ENCODE data around the gene IL2RG.

The IL2RG gene

GRCh38 chrX:71107762-71108360 lies 3.5 kb downstream of the IL2RG start:
- peak in 1 of 3 donors; percentile 23 for DNase-seq

- no peak for DNase-seq
Observed at GRCh38 chrX:71107245-71107644, 4.1 kb downstream of the IL2RG start.

- peak; percentile 21 to 38 (median 38) for DNase-seq
Observed at GRCh38 chrX:71106427-71106826, 5.0 kb downstream of the IL2RG start, which contains the start of gene CXorf65. Gene CXorf65 (minus strand): TSS chrX:71106740. CDS start chrX:71106556, 184 bp downstream.

GRCh38 chrX:71105628-71106027 lies 5.7 kb downstream of the IL2RG start:
- DNase-seq = no peak

GRCh38 chrX:71103110-71103983 lies 8.0 kb downstream of the IL2RG start:
- peak in 1 of 3 donors; percentile 32 for DNase-seq

GRCh38 chrX:71102292-71102691 lies 9.1 kb downstream of the IL2RG start:
- DNase-seq = peak in 1 of 3 donors; percentile 24

GRCh38 chrX:71100581-71101505 lies 10.5 kb downstream of the IL2RG start:
- DNase-seq = no peak

- DNase-seq = no peak
Observed at GRCh38 chrX:71099736-71100135, 11.6 kb downstream of the IL2RG start.

- DNase-seq = no peak
Observed at GRCh38 chrX:71098951-71099506, 12.3 kb downstream of the IL2RG start.

- peak; percentile 73 to 88 (median 79) for DNase-seq
Observed at GRCh38 chrX:71098302-71098701, 13.1 kb downstream of the IL2RG start.

- no peak for DNase-seq
Observed at GRCh38 chrX:71096760-71097032, 14.7 kb downstream of the IL2RG start.

- peak in 1 of 3 donors; percentile 29 for DNase-seq
Observed at GRCh38 chrX:71095981-71096759, 15.2 kb downstream of the IL2RG start.

- DNase-seq = peak; percentile 87 to 91 (median 89)
Observed at GRCh38 chrX:71095555-71095980, 15.8 kb downstream of the IL2RG start, which contains the start of gene FOXO4. Gene FOXO4 (plus strand): TSS chrX:71095851. CDS start chrX:71096529, 678 bp downstream.

- DNase-seq = no peak
Observed at GRCh38 chrX:71095033-71095432, 16.3 kb downstream of the IL2RG start.

- no peak for DNase-seq
Observed at GRCh38 chrX:71091263-71091662, 20.1 kb downstream of the IL2RG start.

GRCh38 chrX:71085900-71086299 lies 25.5 kb downstream of the IL2RG start:
- DNase-seq = no peak

- no peak for DNase-seq
Observed at GRCh38 chrX:71082822-71083221, 28.6 kb downstream of the IL2RG start.

GRCh38 chrX:71082124-71082647 lies 29.2 kb downstream of the IL2RG start:
- DNase-seq = no peak

GRCh38 chrX:71081330-71082123 lies 29.9 kb downstream of the IL2RG start:
- no peak for DNase-seq

GRCh38 chrX:71070531-71070930 lies 40.8 kb downstream of the IL2RG start:
- no peak for DNase-seq

Measured in suppressor macrophage treated with lipopolysaccharide for 1 hour (primary cell).